Endothelial cell of umbilical vein (primary cell): ENCODE data around the gene CCNK. TPM values are rescaled to one million over a fixed set of nuclear protein-coding genes. Genes with fewer than 3 reads are reported as not detected.
A peak's percentile ranks its signal among the peaks of the same experiment; 100 is the strongest.

ENCODE experiments used
- BruUV-seq: library from RNA; stranded (reverse); fragments of 400-500 nt; replicated peaks from 2 replicates; lab custom pipeline; 2021; lab: Mats Ljungman, UMichigan
- CTCF ChIA-PET: fragments of 300-600, 350-600 bp; sonication (Branson Sonifier 250); formaldehyde crosslinking; loops from one replicate; lab custom pipeline; 2021; ENCODE audit warnings: antibody characterized with exemption, inconsistent platforms; lab: Charles Lee
- POLR2A ChIA-PET: fragments of 300-600, 350-600 bp; sonication (Branson Sonifier 250); formaldehyde crosslinking; loops from one replicate; lab custom pipeline; 2021; ENCODE audit warnings: antibody characterized with exemption, inconsistent platforms; lab: Charles Lee
- DNase-seq: peaks from one replicate; pipeline ENCODE4 v3.0.0-alpha.2; 2011; ENCODE audit warnings: low read depth, low spot score
- FAIRE-seq: peaks from 2 replicates; lab custom pipeline; 2011; peaks lifted over from hg19 to GRCh38; lab: Jason Lieb, UNC
- H2AFZ ChIP-seq: 2 replicates; pipeline ENCODE4 v1.6.0; 2012; ENCODE audit warnings: low read depth, low read length, control low read depth, inconsistent platforms
- H3K27ac ChIP-seq: 2 replicates; pipeline ENCODE4 v1.5.1; 2011; ENCODE audit warnings: low read depth, mild to moderate bottlenecking, control low read depth, low read length, moderate library complexity; ENCODE audit not compliant: insufficient read depth
- H3K27me3 ChIP-seq, 2 experiments: 2 replicates each; pipeline versions ENCODE4 v1.6.0 to v1.6.1; 2011; ENCODE audit warnings: low read length in 2 of 2, mixed read lengths in 1 of 2; ENCODE audit not compliant: control insufficient read depth in 2 of 2, insufficient read depth in 2 of 2
- H3K36me3 ChIP-seq, 2 experiments: 2 replicates in 1 of 2; 3 replicates in 1 of 2; pipeline ENCODE4 v1.5.1; 2011; ENCODE audit warnings: low read length in 2 of 2, mild to moderate bottlenecking in 1 of 2, moderate library complexity in 1 of 2; ENCODE audit not compliant: control insufficient read depth in 2 of 2, insufficient read depth in 2 of 2; ENCODE audit errors: extremely low read depth in 1 of 2
- H3K4me1 ChIP-seq: 3 replicates; pipeline ENCODE4 v1.5.1; 2011; ENCODE audit warnings: mild to moderate bottlenecking, low read length; ENCODE audit not compliant: control insufficient read depth, insufficient read depth; ENCODE audit errors: extremely low read depth
- H3K4me2 ChIP-seq: 2 replicates; pipeline ENCODE4 v1.6.1; 2011; ENCODE audit warnings: low read length, control low read depth, mixed read lengths; ENCODE audit not compliant: insufficient read depth
- H3K4me3 ChIP-seq, 3 experiments: fragments of 200-600 bp in 1 of 3; sonication (generic), shearing (Covaris generic) in 1 of 3; replicated peaks in 1 of 3; 2 replicates each; pipeline ENCODE4 v1.5.1; 2011 to 2016; ENCODE audit warnings: control low read depth in 3 of 3, low read length in 3 of 3, mild to moderate bottlenecking in 2 of 3, inconsistent platforms in 1 of 3, low read depth in 1 of 3, moderate library complexity in 1 of 3; ENCODE audit not compliant: insufficient read depth in 1 of 3
- H3K79me2 ChIP-seq: 2 replicates; pipeline ENCODE4 v1.6.0; 2012; ENCODE audit warnings: low read length, inconsistent platforms; ENCODE audit not compliant: control insufficient read depth, insufficient read depth
- H3K9ac ChIP-seq: replicated peaks from 2 replicates; pipeline ENCODE3; 2011; ENCODE audit warnings: low read length, control low read depth; ENCODE audit not compliant: insufficient read depth; ENCODE audit errors: extremely low read depth
- H3K9me1 ChIP-seq: replicated peaks from 3 replicates; pipeline ENCODE4 v1.6.0; 2011; ENCODE audit warnings: mild to moderate bottlenecking, low read length; ENCODE audit not compliant: control insufficient read depth, insufficient read depth; ENCODE audit errors: extremely low read depth
- H3K9me3 ChIP-seq: replicated peaks from 2 replicates; pipeline ENCODE4 v1.5.1; 2012; ENCODE audit warnings: low read length, inconsistent platforms; ENCODE audit not compliant: control insufficient read depth, insufficient read depth
- H4K20me1 ChIP-seq: replicated peaks from 2 replicates; pipeline ENCODE3; 2011; ENCODE audit warnings: mild to moderate bottlenecking, low read length; ENCODE audit not compliant: control insufficient read depth, insufficient read depth; ENCODE audit errors: extremely low read depth
- CTCF ChIP-seq, 2 donors: IDR thresholded peaks; 1 replicate in 1 of 2; 2 replicates in 1 of 2; pipeline ENCODE4 v1.5.1; 2011; ENCODE audit warnings: low read length in 2 of 2, mild to moderate bottlenecking in 2 of 2, moderate library complexity in 2 of 2, control low read depth in 1 of 2, inconsistent platforms in 1 of 2, low read depth in 1 of 2; ENCODE audit not compliant: insufficient read depth in 1 of 2; ENCODE audit errors: extremely low read depth in 1 of 2
- EZH2 ChIP-seq: IDR thresholded peaks from 2 replicates; pipeline ENCODE4 v1.6.1; 2012; ENCODE audit warnings: borderline replicate concordance, low read depth, mild to moderate bottlenecking, moderate library complexity, low read length, inconsistent platforms; ENCODE audit not compliant: severe bottlenecking
- FOS ChIP-seq: IDR thresholded peaks from 2 replicates; pipeline ENCODE4 v1.6.1; 2011; ENCODE audit warnings: mild to moderate bottlenecking, low read length, moderate library complexity, borderline replicate concordance; ENCODE audit not compliant: insufficient read depth
- GATA2 ChIP-seq: IDR thresholded peaks from 2 replicates; pipeline ENCODE4 v1.7.0; 2011; ENCODE audit warnings: low read depth, mild to moderate bottlenecking, moderate library complexity, mixed read lengths, low read length; ENCODE audit not compliant: insufficient read length, insufficient read depth
- JUN ChIP-seq: IDR thresholded peaks from 2 replicates; pipeline ENCODE4 v1.6.1; 2011; ENCODE audit warnings: borderline replicate concordance, low read depth; ENCODE audit not compliant: insufficient read length, insufficient read depth
- MAX ChIP-seq: IDR thresholded peaks from 2 replicates; pipeline ENCODE4 v1.6.1; 2011; ENCODE audit not compliant: insufficient read depth, insufficient read length
- MYC ChIP-seq: IDR thresholded peaks from one replicate; pipeline ENCODE4 v1.6.1; 2011; ENCODE audit warnings: mild to moderate bottlenecking, low read depth, low read length
- POLR2A ChIP-seq: IDR thresholded peaks from 2 replicates; pipeline ENCODE4 v1.6.1; 2012; ENCODE audit warnings: low read depth, mild to moderate bottlenecking, control low read depth, low read length
- POLR2AphosphoS5 ChIP-seq: IDR thresholded peaks from 2 replicates; pipeline ENCODE4 v1.6.1; 2012; ENCODE audit warnings: low read depth, mild to moderate bottlenecking, control low read depth, low read length, moderate library complexity; ENCODE audit not compliant: insufficient read depth
- dilution Hi-C: fragments of 300-500 bp; cut with MboI; formaldehyde crosslinking; loops from one replicate; pipeline ENCODE4 v1.15.0; 2019; ENCODE audit warnings: low sequenced_read_pairs; ENCODE audit not compliant: extremely low pct_ligation_motif_present
- intact Hi-C: fragments of 100-400 bp; cut with micrococcal nuclease; formaldehyde crosslinking; loops from one replicate; pipeline ENCODE4 v1.10.0; 2022
- polyA plus RNA-seq, 4 experiments: library from polyadenylated mRNA; depleted of rRNA in 3 of 4; stranded (reverse) in 3 of 4; unstranded in 1 of 4; fragments of >200 nt; gene quantifications; 2 replicates each; pipeline versions ENCODE4 v1.2.1 to v1.2.3, GENCODE V29; 2011 to 2012; ENCODE audit warnings: missing spikeins in 1 of 4
- total RNA-seq: library from RNA; stranded (reverse); gene quantifications from 2 replicates; pipeline ENCODE4 v1.2.3, GENCODE V29; 2021

Gene CCNK
- total and polyA plus RNA-seq, 2 donors (not counting 3 experiments of a cell fraction or from before 2014, with no cell fraction given) = 11.9 to 59.3 TPM

GRCh38 chr14:99512110-99512449 is 30.9 kb downstream of the CCNK start:
- Histone ChIP-seq H3K4me3 (no peak overlapping the region), H2AFZ (no peak overlapping the region), H3K9me3 (no peaks in the 10 kb centered on the region), H3K9ac (no peak overlapping the region), H3K4me1 (no peaks in the 10 kb centered on the region), H4K20me1 (no peaks in the 10 kb centered on the region), H3K36me3 (peaks cover 8 to 39% of the 10 kb centered on the region in 2 experiments), H3K27ac (no peak overlapping the region), H3K27me3 (no peaks in the 10 kb centered on the region), H3K79me2 (no peaks in the 10 kb centered on the region), H3K9me1 (no peaks in the 10 kb centered on the region), H3K4me2 (no peak overlapping the region)
- POLR2A ChIA-PET = no interaction called here
- TF ChIP-seq MAX (no peak), POLR2AphosphoS5 (no peak), POLR2A (no peak), MYC (no peak), GATA2 (no peak), JUN (no peak), CTCF (IDR thresholded peaks at IDR 0.05; ENCODE audit: extremely low read depth in 1 of 2, insufficient read depth in 1 of 2, low read depth in 1 of 2, low read length in 2 of 2) (no peak), EZH2 (no peak), FOS (no peak)
- BruUV-seq = TSS peak; percentile 24
- no peak for FAIRE-seq
- DNase-seq = no peak
- intact Hi-C loops (no loop called here), dilution Hi-C loops (no loop called here)
- CTCF ChIA-PET = interaction anchor here (1.1 to 1.7 kb wide), 3 partner anchors 92 to 118 kb away, joined by 3 to 4 read pairs (median 3); partner anchors contain the start of gene CCDC85C
